ENCODE results near the gene MEGF10.

Gene MEGF10

DNA sequence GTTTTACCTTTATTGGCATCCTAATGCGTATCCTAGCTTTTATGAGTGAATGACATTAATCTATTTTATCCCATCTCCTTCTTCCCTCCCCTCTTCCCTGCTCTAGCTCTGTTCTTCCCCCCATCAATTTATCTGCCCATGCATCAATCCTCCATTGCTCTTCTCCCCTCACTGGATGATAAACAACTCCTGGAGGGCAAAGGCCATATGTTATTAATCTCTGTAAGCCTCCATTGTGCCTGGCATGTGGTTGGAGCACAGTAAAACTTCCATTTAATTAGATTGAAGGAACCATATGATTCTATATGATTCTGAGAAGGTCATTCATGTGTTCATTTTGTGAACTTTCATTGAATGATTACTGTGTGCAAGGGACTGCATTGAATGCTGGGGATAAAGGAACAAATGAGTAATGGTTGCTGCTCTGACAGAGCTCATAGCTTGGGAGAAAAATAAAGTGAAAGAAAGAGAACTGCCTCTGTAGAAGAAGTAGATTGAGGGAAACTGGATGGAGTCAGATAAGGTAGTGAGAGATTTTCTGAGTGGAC, 85.0 kb downstream of the MEGF10 start:
- no peak for DNase-seq

DNA sequence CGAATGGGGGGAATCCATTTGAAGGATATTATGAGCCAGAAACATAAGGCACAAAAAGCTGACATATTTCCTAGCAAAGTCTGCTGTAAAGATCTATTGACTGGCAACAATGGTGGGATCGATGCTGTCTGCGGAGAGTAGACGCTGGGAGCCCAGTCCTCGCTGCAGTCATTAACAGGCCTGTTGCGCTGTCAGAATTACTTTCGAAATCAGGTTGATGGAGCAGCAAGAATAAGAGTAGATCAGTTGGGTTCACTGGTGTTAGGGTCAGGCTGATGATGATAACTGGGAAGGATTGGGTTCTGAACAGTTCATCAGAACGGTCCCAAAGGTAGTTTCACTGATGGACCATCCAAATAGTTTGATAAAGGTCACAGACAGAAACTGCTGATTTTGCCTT, 87.1 kb downstream of the MEGF10 start:
- no peak for DNase-seq

DNA sequence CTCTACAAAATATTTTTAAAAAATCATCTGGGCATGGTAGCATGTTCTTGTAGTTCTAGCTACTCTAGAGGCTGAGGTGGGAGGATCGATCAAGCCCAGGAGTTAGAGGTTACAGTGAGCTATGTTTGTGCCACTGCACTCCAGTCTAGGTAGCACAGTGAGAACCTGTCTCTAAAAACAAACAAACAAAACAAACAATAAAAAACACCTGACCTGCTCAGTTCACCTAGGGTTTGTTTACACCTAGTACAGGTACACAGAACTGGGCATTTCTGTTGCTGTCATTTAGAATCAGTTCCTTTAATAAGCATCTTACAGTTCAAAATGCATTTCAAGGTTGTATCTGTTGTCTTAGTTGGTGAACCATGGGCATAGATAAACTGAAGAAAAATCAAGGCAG, 95.3 kb downstream of the MEGF10 start:
- no peak for DNase-seq

DNA sequence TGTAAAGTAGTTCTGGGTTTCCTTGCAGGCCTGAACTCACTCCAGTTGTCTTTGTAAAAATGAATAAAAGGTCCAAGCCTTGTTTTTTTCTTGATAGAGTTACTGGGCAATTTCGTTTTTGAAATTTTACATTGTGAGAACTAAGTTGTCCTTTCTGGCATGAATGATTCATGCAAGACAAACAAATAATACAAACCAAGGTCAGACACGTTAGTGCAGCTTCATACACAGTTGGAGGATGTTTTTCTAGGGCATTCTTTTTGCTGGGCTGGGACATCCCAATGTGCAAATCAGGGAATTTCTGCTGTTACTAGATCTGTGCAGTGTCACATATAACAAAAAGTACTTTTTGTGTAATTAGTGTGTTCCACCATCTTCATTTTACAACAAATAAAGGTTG, 96.0 kb downstream of the MEGF10 start:
- DNase-seq, result no peak

DNA sequence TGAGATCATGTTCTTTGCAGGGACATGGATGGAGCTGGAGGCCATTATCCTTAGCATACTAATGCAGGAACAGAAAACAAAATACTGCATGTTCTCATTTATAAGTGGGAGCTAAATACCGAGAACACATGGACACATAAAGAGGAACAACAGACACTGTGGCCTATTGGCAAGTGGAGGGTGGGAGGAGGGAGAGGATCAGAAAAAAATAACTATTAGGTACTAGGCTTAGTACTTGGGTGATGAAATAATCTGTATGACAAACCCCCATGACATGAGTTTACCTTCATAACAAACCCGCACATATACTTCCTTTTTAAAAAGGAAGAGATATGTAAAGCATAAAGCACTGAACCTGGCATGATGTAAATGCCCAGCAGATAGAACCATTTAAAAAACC, 99.0 kb downstream of the MEGF10 start:
- DNase-seq, result no peak

DNA sequence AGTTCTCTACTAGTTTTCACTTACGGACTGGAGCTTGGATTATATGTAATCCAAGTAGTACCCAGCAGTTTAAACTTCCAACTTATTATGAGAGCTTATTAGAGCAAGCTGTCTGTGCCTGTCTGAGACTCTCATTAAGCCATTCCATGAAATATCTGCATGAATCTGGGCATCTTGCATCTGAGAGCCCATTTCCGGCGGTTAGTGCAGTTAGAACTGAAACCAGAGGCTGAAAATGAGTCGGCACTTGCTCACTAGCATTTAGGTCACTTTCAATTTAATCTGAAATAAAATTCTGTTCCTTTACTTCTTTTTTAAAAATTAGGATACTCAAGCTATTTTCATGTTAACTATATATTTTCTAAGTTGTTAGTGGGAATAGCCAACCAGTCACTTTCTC, 102.2 kb downstream of the MEGF10 start:
- no peak for DNase-seq

DNA sequence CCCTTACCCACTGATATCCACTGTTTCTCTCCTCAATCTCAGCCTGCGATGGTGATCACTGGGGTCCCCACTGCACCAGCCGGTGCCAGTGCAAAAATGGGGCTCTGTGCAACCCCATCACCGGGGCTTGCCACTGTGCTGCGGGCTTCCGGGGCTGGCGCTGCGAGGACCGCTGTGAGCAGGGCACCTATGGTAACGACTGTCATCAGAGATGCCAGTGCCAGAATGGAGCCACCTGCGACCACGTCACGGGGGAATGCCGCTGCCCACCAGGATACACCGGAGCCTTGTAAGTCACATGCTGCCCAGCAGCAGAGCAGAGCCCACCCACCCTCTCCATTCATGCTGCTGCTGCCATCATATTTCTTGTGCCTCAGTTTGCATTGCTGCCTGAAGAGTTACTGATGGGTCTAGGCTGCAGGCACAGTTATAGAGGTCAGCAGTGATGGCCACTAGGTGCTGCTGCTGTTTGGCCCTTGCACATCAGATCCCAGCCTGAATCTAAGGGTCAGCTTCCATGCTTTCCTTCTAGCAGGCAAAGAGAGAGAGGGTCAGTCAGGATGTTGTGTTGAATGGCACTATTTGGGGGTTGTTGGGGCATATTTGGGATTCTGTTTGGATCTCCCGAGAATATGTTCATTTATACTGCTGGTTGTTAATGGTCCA, 106.0 kb downstream of the MEGF10 start:
- DNase-seq, result no peak

DNA sequence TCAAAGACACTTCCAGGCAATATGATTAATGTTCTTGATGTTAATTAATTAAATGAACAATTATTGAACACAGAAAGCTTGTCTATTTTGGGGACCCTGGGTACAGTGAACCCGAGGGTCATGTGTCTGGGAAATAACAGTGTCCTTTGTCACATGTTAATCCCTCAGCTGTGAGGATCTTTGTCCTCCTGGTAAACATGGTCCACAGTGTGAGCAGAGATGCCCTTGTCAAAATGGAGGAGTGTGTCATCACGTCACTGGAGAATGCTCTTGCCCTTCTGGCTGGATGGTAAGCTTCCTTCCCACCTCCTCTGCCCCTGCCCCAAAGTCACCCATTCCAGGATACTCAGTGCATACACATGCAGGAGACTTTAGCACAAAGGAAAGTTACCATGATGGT, 107.9 kb downstream of the MEGF10 start:
- no peak for DNase-seq

DNA sequence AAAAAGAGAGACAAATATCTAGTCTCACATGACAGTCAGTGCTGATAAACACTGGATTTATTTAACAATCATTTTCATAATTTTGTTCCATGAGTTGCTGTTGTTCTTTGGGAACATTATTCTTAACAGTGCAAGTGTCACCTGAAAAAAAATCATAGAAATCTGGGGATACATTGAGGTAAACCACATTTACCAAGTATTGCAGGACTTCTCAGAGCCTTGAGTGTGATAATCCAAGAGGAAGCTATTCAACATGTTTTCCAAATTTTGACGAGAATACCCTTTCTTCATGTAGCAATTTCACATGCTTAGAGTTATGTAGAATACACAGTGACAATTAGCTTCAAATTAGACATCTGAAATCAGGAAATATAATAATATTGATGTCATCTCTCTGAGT, 108.5 kb downstream of the MEGF10 start:
- no peak for DNase-seq

DNA sequence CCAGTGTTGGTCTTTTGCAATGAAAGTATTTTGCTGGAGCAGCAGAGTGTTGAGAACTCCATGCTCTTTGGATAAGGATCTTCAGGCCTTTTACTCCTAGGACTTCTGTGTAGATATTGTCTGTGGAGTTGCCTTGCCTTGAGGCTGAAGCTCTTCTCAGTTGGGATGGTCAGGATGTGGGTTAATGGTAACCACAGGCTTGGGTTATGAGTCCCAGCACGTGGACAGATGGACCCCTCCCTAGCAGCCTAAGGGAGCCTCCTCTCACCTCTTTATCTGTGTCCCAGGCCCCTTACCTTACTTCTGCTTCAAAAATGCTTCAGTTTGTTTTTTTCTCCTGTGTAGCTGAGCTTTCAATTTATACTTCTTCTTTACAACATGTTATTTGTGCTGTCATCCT, 109.9 kb downstream of the MEGF10 start:
- no peak for DNase-seq

DNA sequence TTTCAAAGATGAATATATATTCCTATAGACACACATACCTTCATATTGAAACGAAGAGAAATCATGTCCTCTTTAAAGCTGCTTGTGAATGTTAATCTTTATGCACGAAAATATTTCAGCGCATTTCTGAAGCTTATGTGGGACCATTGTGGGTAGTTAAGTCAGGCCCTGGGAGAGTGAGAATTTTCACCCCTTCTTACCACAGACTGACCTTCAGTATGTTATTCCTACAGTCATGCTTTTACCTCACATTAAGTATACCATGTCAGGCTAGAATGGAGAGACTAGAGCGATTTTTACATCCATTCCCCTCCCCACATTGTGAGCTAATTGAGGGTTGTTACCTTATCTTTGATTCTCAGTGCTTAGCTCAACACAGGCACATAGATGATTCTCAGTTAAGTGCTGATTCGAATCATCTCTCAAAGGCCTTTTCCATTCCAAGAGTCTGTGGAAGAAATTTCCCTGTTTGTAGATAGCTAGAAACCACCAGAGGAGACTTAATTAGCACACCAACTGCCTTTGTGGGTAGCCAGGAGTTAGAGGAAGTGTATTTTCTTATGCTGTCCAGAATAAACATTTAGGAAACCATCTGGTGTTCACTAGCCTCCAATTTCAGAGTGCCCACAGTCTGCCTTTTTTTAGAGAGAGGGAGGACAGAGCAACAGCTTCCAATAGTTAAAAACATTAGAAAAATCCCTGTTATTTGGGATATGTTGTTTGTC, 110.5 kb downstream of the MEGF10 start:
- no peak for DNase-seq

DNA sequence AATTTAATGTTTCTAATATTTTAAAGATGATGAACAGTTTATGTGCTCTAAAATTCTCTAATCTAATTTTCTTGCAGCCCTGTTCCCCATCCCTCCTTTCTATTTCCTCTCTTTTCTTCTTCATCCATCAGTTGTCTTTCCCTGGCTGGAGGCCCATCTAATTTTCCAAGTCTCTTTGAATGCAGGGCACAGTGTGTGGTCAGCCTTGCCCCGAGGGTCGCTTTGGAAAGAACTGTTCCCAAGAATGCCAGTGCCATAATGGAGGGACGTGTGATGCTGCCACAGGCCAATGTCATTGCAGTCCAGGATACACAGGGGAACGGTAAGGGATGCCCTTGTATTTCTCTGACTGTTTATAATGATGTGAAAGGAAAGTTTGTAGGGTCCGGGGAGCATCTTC, 111.8 kb downstream of the MEGF10 start:
- DNase-seq, result no peak

DNA sequence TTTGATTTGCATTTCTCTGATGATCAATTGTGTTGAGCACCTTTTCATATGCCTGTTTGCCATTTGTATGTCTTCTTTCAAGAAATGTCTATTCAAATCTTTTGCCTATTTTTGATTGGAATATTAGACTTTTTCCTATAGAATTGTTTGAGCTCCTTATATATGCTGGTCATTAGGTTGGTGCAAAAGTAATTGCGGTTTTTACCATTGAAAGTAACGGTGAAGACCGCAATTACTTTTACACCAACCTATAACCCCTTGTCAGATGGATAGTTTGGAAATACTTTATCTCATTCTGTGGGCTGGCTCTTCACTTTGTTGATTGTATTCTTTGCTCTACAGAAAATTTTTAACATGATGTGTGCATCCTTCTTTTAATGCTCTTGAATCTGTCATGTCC, 113.6 kb downstream of the MEGF10 start:
- DNase-seq, result no peak

DNA sequence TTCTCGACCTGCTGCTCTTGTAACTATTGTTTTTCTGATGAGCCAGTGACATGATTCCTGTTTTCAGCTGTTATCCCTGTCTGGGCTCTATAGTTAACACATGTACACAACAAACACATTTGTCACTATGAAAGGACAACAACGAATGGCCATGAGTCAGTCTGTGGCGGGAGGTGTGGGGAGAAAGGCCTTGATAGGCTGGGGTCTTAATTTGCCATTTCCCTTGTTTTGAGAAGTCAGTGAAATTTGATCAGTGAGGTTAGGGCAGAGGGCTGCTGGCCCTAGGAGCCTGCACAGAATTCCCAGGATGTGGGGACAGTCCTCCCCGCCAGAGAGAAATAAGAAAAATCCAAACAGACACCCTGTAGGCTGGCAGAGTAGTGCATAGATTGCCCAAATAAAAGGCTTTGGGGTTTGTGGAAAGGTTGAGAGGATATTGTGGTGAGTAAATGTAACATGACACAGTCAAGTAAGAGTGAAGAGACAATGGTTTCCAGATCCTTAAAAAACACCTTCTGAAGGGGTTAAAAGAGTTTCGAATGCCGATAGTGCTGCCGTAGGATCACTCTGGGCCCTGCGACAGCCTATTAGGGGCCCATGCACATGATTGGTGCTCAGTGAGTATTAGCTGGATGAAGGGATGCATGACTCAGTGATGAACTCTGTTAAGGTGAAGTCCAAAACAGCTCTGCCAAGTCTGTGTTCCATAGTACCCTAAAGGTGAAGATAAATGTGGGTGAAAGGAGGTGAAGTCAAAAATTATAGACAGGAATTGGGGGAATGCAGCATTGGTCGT, 115.9 kb downstream of the MEGF10 start:
- DNase-seq, result no peak

DNA sequence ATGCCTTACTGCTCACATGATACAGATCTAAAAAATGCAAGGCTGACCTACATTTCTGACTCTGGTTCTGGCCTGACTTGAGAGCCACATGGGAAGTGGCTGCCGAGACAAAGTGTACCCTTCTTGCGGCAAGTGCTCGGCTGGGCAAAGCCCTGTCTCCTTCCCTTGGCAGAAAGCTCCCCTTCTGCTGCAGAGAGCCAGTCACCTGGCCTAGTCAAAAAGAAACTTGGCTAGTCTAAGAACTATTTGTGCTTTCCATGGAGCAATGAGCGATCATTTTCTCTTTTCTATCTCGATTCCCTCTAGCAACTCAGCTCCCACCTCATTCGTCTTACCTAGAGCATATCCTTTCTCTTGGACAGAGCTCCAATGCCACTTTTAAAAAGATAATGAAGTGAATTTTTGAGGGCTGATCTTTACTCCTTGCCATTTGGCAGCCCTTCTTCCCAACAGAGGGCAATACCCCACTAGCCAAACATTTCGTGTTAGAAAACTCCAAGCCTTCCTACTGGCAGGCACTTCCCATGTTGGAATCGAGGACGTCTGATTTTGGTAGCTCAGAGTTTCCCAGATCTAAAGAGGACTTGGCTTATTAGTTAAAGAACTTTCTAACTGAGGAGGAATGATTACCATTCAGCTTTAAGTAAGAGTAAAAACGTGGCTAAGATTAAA, 118.8 kb downstream of the MEGF10 start:
- no peak for DNase-seq

DNA sequence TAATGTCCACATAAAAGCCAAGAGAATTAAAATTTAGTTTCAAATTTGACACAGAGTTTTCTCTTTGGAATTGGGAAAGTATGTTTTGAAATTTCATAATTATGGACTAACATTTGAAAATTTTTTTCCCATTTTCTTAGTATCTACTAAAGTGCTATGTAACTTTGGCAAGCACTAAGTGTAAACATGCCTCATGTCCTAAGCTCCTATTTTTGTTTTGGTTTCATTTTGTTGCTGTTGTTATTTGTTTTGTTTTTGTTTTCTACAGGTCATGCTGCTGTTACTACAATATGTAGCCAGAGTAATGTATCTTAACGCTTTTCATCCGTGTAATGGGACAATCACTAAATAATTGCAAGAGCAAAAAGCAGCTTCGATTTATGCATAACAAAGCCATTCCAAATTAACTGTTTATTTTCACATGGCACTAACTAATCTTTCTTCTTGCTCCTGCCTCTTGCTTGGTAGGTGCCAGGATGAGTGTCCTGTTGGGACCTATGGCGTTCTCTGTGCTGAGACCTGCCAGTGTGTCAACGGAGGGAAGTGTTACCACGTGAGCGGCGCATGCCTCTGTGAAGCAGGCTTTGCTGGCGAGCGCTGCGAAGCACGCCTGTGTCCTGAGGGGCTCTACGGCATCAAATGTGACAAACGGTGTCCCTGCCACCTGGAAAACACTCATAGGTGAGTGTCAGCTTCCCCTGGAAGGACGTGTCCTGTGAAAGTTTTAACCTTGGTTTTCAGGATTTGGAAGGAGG, 119.5 kb downstream of the MEGF10 start:
- no peak for DNase-seq

DNA sequence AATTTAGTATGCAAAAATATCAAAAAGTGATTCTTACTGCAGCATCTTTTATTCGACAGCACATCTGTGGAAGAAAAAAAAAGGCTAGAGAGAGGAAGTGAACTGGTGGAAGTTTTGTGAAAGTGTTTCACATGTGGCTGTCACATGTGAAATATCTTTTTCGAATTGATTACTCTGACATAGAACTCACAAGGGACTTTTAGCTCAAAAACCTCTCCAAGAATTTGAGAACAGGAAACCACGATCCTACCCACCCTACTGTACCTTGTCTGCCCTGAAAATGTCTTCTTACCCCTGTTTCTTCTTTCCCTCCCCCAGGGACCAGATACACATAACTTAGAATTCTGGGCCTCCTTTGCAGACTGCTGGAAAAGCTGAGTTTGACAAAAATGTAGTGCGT, 120.4 kb downstream of the MEGF10 start:
- DNase-seq, result no peak

DNA sequence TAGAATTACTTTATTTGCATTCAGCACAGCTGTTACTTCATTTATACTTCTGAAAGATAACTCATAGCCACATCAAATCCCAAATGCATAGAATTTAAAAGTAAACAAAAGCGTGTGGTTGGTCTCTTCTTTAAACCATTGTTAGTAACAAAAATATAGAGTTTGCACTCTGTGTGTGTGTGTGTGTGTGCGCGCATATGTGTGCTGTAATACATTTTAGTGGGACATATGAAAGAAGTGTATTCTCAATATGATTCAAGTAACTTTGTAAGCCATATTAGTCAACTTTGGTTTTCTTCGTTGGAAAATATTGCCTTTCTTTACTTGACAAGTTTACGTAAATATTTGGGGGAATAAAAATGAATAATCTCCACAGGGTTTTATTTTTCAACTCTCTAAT, 120.8 kb downstream of the MEGF10 start:
- DNase-seq, result no peak

DNA sequence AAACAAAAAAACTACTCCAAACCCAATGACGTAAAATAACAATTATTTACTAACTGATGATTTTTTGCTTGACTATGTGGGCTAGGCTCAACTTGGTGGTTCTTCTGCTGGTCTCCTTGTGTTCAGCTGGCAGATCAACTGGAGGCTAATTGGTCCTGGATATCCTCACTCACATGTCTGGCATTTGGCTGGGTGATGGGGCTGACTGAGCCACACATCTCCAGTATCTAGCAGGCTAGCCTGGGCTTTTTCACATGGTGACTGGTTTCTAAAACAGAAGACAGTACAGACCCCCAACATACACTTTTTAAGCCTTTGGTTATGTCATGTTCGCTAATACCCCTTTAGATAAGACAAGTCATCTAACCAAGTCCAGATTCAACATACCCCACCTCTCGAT, 122.1 kb downstream of the MEGF10 start:
- DNase-seq, result no peak

DNA sequence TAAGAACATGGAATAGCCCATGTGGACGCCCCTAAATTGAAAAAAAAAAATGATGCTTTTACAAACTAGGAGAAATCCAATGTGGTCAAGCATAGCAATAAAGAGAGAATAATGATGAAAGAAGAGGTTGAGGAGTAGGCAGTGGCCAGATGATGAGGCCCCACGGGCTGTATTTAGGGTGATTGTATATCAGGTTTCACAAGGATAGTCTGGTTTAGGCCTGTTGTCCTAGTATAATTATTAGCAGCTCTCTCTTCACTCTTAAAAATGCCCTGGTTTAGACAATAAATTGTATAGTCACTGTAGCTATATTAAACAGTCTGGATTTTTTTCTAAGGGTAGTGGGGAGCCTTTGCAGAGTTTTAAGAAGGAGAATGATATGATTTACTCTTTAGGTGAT, 124.4 kb downstream of the MEGF10 start:
- no peak for DNase-seq

DNA sequence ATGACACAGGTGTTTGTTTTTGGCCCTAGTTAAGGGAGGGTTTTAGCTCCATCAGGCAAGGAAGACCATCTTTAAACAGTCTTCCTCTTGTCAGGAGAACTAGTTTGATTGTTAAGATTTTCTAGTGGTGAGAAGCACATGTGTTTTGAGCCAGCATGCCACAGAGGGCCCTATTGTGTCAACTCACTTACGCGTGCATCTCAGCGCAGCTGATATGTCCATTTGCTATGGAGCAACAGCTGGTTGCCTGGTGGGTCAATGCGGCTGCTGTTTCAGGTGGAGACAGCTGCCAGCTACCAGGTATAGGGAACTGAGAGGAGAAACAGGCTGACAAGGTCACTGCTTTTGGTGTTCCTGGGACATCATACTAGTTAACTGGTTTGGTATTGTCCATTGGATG, 126.3 kb downstream of the MEGF10 start:
- DNase-seq, result no peak

DNA sequence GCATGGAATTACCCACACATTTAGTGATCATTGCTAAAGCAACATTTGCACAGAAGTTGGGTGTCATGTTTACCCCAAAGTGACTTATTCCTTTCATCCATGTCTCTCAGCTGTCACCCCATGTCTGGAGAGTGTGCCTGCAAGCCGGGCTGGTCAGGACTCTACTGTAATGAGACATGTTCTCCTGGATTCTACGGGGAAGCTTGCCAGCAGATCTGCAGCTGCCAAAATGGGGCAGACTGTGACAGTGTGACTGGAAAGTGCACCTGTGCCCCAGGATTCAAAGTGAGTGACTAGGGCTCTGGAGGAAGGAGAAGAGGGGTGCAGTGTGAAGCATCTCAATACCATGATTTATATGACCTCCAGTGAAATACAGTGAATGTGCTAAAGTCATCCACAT, 126.9 kb downstream of the MEGF10 start:
- no peak for DNase-seq

DNA sequence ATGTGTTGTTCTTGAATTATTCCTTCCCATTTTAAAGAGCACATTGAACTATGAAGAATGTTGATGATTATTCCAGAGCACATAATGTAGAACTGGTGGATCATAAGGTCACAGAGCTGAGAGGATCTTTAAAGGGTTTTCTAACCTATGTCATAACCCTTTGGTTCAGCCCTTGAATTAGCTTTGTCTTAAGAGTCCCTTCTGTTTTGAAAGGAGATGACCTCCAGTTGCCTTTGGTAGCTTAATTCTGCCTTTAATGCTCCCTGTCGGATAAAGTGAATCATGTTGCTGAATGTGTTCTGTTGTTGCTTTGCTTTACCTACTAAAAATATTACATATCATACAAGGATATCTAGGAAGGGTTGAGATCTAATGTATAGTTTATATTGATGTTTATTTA, 127.8 kb downstream of the MEGF10 start:
- no peak for DNase-seq
